GM21737 (cell line): ENCODE results near the gene NEUROD6.

Experiments used
- ATAC-seq: cut with Tn5 transposase; IDR thresholded peaks from one replicate; pipeline ENCODE4 v1.9.1; 2021; ENCODE audit warnings: mild to moderate bottlenecking, moderate library complexity; ENCODE audit not compliant: unreplicated experiment

NEUROD6 gene

GRCh38 chr7:31335161-31335856 is 5.2 kb downstream of the NEUROD6 start:
- ATAC-seq: no peak

DNA sequence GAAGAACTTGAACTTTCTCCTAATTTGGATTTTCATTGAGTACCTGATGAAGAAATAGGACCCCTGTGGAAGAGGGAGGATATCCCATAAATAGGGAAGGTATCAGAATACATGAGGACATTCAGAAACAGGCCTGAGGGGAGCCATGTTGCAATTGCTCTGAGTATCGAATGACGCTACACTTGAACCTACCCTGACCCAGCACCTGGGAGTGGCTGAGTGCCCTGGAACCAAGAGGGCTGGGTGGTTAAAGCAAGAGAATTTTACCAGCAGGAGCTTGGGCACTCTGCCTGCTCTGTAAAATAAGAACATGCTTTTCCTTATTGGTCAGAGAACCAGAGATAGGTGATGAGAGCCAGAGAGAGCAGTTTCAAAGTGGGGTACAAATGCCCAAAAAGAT is 7.2 kb downstream of the NEUROD6 start:
- no peak for ATAC-seq

DNA sequence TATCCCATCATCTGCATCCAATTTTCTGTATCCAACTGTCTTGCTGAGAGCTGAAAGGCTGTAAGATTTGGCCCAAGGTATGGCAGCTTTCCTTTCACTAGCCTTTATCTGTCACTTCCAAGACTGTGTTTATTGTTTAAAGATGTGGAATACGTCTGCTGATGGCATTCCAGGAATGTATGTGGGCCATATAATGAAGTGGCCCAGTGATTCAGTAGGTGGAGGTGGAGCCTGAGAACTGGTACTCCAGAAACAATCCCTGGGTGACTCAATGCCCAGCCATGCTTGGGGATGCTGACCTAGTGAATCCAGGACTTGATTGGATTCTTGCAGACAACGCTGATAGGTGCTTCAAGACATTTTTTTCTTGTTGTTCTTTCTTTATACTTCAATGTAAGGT is 13.5 kb downstream of the NEUROD6 start:
- ATAC-seq: no peak

GRCh38 chr7:31326416-31326815 is 14.1 kb downstream of the NEUROD6 start:
- ATAC-seq: no peak

DNA sequence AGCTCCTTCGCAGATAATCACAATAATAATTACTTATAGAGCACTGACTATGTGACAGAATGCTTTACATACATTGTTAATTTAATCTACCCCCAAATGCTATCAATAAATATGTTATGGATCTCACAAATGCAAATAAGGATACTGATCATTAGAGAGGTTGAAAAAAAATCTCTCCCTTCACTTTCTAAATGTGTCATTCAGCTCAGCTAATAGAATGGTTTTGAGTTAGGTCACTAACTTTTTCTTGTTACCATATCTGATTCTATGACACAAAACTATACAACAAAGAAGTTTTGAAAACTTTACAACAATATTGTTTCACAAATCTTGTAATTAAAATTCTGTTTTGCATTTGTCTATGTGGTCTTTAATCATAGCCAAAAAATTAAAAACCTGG is 17.4 kb downstream of the NEUROD6 start:
- ATAC-seq: no peak

DNA sequence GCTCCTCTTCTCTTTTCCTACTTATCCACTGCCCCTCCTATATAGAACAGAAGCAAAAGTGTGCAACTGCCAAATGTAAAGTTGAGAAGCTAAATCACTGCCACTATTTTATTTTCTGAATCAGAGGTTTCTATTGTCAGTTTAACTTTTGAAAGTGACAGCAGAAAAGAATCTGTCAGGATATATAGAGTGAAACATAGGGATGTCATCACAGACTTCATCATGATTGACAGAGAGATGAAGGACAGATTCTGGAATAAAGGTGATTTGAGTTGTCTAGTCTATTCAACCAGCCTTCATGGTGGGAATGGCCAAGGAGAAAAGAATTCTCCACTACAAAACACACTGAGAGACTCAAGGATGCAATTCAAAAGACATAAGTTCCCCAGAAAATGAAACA is 19.9 kb downstream of the NEUROD6 start:
- no peak for ATAC-seq

DNA sequence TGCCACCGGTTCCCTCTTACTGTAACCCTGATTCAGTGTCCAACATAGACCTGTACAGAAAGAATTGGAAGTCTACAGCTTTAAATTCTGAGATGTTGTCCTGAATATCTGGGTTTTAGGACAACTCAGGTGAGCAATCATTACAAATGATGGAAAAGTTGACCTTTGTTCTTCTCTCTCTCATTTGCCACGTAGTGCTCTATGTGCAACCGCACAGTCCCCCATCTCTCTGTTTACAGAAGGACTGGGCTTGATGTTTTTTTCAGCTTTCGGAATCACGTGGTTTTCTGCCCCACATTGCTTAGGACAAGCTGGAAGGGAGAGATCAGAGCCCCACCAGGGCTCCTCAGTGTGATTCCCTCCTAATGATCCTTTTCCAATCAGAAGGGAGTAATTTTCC is 22.2 kb downstream of the NEUROD6 start:
- ATAC-seq: no peak

GRCh38 chr7:31316876-31317275 is 23.6 kb downstream of the NEUROD6 start:
- no peak for ATAC-seq

- ATAC-seq: no peak
Observed at GRCh38 chr7:31315758-31316157, 24.8 kb downstream of the NEUROD6 start.

DNA sequence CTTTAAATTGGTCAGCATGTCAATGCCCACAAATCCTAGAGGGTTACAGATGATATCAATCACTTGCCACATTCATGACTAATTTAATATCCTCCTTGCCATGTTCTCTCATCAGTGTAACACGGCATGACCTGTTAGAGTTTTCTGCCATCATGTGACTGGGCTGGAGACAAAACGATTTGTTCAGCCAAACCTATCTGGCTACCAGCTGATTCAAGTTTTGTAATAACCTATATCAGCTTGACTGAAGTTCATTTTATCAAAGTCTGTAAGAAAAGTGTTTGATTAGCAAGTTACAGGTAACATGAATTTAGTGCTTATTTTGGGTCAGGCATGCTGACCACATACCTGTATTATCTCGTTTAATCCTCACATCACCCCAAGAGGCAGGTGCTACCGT is 25.7 kb downstream of the NEUROD6 start:
- ATAC-seq: no peak

- no peak for ATAC-seq
Observed at GRCh38 chr7:31312889-31313288, 27.6 kb downstream of the NEUROD6 start.

DNA sequence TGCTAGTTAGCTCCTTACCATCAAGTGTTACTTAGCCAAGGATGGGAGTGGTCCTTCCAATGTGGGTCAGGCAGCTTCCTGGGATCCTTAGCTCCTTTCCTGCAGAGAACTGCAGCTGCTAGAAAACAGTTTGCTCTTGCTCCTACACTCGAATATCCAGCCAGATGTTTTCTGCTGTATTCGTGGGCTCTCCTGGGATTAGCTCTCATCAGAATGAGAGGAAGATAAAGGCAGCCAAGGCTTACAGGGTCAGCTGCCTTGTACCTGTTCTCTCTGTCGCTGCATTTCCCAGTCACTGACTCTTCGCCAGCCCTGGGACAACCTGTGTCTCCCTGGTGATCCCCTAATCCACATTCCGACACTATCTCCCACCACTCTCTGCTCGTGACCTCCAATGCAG is 29.0 kb downstream of the NEUROD6 start:
- no peak for ATAC-seq

- ATAC-seq: no peak
Observed at GRCh38 chr7:31310321-31310935, 30.1 kb downstream of the NEUROD6 start.

- no peak for ATAC-seq
Observed at GRCh38 chr7:31309407-31309806, 31.1 kb downstream of the NEUROD6 start.

- ATAC-seq: no peak
Observed at GRCh38 chr7:31308652-31309051, 31.9 kb downstream of the NEUROD6 start.

DNA sequence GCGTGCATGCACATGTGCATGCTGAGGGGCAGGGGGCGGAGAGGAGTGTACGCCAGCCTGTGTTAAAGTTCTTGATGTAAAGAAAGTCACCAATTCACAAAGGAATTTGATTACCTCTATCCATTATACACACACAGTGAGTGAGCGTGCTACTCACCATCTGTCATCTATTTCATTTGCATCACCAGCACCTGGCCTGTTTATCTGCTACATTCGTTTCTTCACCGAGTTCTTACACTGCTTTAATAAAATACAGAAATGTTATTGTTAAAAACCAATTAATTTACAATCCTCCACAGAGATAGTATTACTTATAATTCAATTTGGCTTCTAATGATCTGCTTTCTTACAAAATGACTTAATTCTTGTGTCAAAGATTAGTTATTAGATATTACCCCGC is 32.6 kb downstream of the NEUROD6 start:
- no peak for ATAC-seq

- ATAC-seq: no peak
Observed at GRCh38 chr7:31305260-31305659, 35.3 kb downstream of the NEUROD6 start.

DNA sequence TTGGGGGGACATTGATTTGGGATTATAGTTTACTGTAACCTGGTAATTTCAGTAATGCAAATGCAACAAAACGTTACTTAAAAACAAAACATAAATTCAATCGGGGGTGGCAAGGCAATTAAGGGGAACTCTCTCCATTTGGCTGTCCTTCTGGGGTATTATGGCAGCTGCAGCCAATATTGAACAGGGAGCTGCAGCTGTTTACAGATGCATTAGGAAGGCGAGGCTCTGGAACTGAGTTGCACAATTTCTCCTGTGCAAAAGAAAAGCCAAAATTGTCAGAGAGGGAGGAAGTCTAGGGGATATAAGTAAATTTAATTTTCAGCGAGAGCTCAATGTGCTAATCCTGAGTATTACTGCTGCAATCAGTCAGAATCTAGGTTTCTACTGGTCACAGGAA is 36.1 kb downstream of the NEUROD6 start:
- no peak for ATAC-seq

DNA sequence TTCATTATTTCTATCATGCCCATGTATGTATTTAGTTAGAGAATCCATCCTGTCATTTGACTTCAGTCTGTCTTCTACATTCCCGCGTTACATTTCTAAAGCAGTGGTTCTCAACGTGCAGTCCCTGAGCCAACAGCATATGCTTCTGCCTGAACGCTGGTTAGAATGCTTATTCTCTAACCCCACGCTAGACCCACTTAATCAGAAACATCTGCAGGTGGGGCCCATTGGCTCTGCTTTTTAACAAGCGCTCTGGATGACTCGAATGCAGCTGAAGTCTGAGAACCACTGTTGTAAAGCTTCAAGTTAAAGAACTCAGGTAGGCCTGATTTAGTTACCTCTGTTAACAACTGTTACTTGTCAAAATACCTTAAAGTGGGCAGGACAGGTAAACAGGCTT is 38.2 kb downstream of the NEUROD6 start:
- ATAC-seq: no peak

GRCh38 chr7:31299336-31299735 is 41.2 kb downstream of the NEUROD6 start:
- no peak for ATAC-seq

DNA sequence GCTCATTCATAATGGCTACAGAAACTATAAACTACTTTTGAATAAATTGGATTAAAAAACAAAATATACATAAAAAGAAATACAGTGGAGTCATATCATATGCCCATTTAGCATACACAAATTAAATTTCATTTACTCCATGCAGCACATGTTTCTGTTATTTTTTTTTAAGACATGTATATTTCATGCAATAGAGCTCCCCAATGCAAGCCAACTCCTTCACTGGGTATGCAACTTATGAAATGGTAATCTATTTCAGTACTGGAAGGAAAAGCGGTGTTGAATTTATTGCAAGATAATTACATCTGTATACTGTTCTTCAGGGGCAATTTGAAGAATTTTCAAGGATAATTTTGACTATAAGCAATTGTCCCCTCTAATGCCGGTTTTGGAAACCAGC is 49.9 kb downstream of the NEUROD6 start:
- ATAC-seq: no peak
